Measurements from ENCODE around the gene REEP1.

DNA sequence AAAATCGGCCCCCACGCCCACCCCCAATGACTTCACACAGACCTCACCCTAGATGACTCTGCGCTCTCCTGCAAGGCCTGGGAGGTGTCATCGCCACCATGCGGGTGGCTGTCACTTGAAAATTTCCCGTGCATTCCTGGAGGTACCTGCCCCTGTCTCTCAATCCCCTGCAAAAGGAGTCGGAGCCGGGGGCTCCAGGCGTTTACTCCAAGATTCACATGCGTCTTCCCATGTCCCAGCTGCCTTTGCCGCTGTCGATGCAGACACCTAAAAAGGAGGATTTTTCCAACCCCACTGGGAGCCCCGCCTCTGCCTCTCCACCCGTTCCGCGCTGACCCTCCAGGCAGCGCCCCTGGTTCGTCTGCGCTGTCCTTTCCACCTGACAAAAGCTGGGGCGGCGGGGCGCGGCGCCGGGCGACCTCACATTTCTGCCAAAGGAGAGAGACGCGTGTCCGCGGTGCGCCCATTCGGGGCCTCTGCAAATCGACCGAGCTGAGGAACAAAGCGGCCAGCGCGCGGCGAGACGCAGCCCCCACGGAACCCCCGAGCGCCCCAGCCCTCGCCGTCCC, 667 bp downstream of the REEP1 start:
- no peak for TF ChIP-seq CTCF (IDR thresholded peaks at IDR 0.05)
- TF ChIP-seq POLR2A (IDR thresholded peaks at IDR 0.05): no peak
- no peak for TF ChIP-seq POLR2AphosphoS5 (IDR thresholded peaks at IDR 0.05)
